ENCODE results near the gene PKDCC.

The PKDCC gene

DNA sequence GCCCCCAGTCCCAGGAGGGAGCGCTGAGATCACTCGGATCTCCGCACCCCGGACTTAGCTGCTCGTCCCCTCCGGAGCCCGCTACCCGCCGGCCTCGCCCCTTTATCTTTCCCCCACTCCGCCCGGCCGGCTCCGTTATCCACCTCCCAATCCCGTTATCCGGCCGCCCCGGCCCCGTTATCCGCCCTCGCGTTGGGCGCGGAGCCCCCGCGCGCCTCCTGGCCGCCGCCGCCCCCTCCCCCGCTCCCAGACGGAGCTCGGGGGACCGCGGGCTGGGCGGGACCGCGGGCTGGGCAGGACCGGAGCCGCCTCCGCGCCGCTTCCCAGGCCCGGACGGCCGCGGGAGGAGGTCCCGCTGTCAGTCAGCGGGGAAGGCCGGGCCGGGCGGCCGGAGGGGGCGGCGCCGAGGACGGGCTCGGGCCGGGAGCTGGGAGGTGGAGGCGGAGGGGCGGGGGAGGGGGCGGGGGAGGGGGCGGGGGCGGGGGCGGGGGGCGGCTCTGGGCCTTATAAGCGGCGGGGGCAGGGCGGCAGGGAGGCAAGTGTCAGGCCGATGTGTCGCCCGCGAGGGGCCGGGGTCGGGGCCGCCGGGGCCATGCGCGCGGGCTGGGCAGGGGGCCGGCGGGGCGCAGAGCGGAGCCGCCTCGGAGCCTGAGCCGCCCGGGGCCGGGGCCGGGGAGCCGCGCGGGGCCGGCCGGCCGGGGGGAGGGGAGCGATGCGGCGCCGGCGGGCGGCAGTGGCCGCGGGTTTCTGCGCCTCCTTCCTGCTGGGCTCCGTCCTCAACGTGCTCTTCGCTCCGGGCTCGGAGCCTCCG is at the start of gene PKDCC:
TSS of gene PKDCC (plus strand) at position 534 of the 811 bp plus-strand sequence. CDS start at position 713, 179 bp downstream.
- Mint-ChIP-seq H3K27ac (peak within 1 kb of the TSS; percentile 99 to 100 (median 99)), H3K9me3 (no peaks in the 10 kb centered on the region), H3K4me1 (peaks cover 60% of the 10 kb centered on the region), H3K4me3 (peak within 1 kb of the TSS; percentile 94 to 99 (median 97)), H3K27me3 (ENCODE audit: low read depth) (no peaks in the 10 kb centered on the region), H3K36me3 (ENCODE audit: low read depth) (peaks cover 18% of the 10 kb centered on the region)
- no peak for TF ChIP-seq CTCF (IDR thresholded peaks at IDR 0.05; ENCODE audit: unreplicated experiment in 3 of 3)

GRCh38 chr2:41998186-41999127 is 49.4 kb upstream of the PKDCC start:
- Mint-ChIP-seq H3K9me3 (peaks cover 9% of the 10 kb centered on the region), H3K4me1 (peaks cover 53% of the 10 kb centered on the region), H3K4me3 (peak overlapping the region; percentile 46 to 52 (median 49)), H3K27ac (peak overlapping the region; percentile 98 to 99 (median 99)), H3K36me3 (ENCODE audit: low read depth) (no peaks in the 10 kb centered on the region), H3K27me3 (ENCODE audit: low read depth) (peaks cover 4% of the 10 kb centered on the region)
- TF ChIP-seq CTCF (IDR thresholded peaks at IDR 0.05; ENCODE audit: unreplicated experiment in 3 of 3) = no peak

- Mint-ChIP-seq H3K27me3 (ENCODE audit: low read depth) (peaks cover 4% of the 10 kb centered on the region), H3K36me3 (ENCODE audit: low read depth) (peaks cover 3% of the 10 kb centered on the region), H3K9me3 (peaks cover 14% of the 10 kb centered on the region)
These were observed 48.7 kb upstream of the PKDCC start for GRCh38 chr2:41999128-41999480.

DNA sequence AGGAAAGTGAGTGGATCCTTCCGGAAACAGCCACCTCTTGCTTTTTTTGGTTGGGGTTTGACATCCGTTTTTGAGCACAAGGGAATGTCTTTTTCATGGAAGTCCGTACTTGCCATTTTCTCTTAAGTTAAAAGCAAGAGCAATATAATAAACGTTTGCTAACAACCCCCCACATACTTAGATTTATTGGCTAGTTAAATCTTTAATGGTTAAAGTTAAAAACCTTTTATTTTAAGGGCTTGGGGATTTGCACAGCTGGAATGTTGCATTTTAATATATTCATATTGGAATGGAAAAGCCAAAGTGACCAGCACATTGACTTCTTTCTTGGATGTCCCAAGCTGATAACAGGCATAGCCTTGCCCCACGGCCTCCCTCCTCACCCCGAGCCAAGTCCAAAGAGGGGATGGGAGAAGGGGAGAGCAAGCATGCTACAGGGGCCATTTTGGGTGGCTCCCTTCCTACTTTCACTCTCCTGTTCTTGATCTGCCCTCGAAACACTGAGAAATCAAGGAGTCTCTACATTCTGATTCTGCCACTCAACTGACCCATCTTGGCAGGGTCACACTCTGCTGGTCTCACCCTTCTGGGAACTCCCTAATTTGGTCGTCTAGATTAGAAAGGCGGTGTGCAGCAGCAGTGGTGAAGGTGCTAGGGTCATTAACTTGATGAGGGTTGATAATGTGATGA is 48.1 kb upstream of the PKDCC start:
- Mint-ChIP-seq H3K27me3 (ENCODE audit: low read depth) (peaks cover under 1% of the 10 kb centered on the region), H3K27ac (peak overlapping the region; percentile 98 to 99 (median 99)), H3K4me1 (peaks cover 53% of the 10 kb centered on the region), H3K4me3 (no peak overlapping the region), H3K9me3 (peaks cover 19% of the 10 kb centered on the region), H3K36me3 (ENCODE audit: low read depth) (peaks cover 9% of the 10 kb centered on the region)
- no peak for TF ChIP-seq CTCF (IDR thresholded peaks at IDR 0.05; ENCODE audit: unreplicated experiment in 3 of 3)

More at GRCh38 chr2:41999128-41999480, 48.7 kb upstream of the PKDCC start:
- H3K4me3 Mint-ChIP-seq = peak overlapping the region in 2 of 3 experiments; percentile 1 to 35
- peaks cover 53% of the 10 kb centered on the region for H3K4me1 Mint-ChIP-seq
- TF ChIP-seq CTCF (IDR thresholded peaks at IDR 0.05; ENCODE audit: unreplicated experiment in 3 of 3) = no peak
- peak overlapping the region; percentile 98 to 99 (median 99) for H3K27ac Mint-ChIP-seq

DNA sequence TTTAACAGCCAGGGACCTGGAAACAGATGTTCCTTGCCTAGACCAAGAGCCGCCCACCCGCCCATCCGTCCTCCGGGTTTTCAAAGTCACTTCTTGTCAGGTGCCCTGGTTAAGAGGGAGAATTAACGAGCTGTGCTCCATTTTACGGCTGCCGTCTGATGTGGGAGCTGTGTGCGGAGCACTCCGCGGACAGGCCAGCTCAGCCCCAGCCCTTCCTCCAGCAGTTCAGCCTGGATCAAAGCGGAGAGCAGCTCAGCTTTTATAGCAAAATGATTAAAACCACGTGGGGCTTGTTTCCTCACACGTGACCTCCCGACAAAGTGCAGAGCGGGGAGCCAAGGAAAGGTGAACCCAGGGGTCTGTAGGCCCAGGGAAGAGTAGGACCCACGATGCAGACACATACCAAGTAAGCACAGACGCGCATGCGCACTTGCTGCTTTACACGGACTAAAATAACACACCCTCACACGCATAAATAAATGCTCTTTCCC is 46.1 kb upstream of the PKDCC start:
- peak overlapping the region; percentile 88 to 99 (median 96) for H3K27ac Mint-ChIP-seq
- peaks cover 16% of the 10 kb centered on the region for H3K36me3 Mint-ChIP-seq (ENCODE audit: low read depth)
- no peaks in the 10 kb centered on the region for H3K27me3 Mint-ChIP-seq (ENCODE audit: low read depth)
- H3K9me3 Mint-ChIP-seq = peaks cover 29% of the 10 kb centered on the region
- TF ChIP-seq CTCF (IDR thresholded peaks at IDR 0.05; ENCODE audit: unreplicated experiment in 3 of 3) = no peak
- H3K4me3 Mint-ChIP-seq = peak overlapping the region; percentile 13 to 40 (median 30)
- peaks cover 55% of the 10 kb centered on the region for H3K4me1 Mint-ChIP-seq
